OCI-LY1 (cell line): ENCODE results near the gene PCGF3.
"Not testable (repeated sequence)": the region's sequence is repeated elsewhere in the genome, so short reads cannot be mapped to it uniquely, and the experiment has no call there.

Experiments
- CTCF ChIP-seq: fragments of 200-600 bp; sonication (generic), shearing (Covaris generic); IDR thresholded peaks from 2 replicates; pipeline ENCODE4 v1.5.1; 2017; ENCODE audit warnings: mild to moderate bottlenecking, antibody characterized with exemption, low read length, moderate library complexity, mixed read lengths
- EZH2 ChIP-seq: fragments of 200-600 bp; sonication (generic), shearing (Covaris generic); IDR thresholded peaks from 2 replicates; pipeline ENCODE4 v1.8.0; 2017; ENCODE audit warnings: borderline replicate concordance, mixed run types, mild to moderate bottlenecking, antibody characterized with exemption, low read length, moderate library complexity, mixed read lengths

- not testable (repeated sequence) for TF ChIP-seq CTCF, EZH2
Observed at GRCh38 chr4:730946-731904, 25.6 kb downstream of the PCGF3 start.
